Measurements from ENCODE around the gene PIAS4. TPM values are rescaled to one million over a fixed set of nuclear protein-coding genes. Genes with fewer than 3 reads are reported as not detected.

PIAS4 gene
- total RNA-seq, 2 donors from 2014 or later: 10.9 to 11.4 TPM

- Histone ChIP-seq H3K36me3 (peaks cover 61% of the 10 kb centered on the region), H3K4me1 (no peaks in the 10 kb centered on the region), H3K27ac (no peak overlapping the region), H3K9me3 (no peaks in the 10 kb centered on the region), H3K4me3 (no peak overlapping the region), H3K27me3 (no peaks in the 10 kb centered on the region)
- no peak for DNase-seq (ENCODE audit: low spot score)
- no peak for TF ChIP-seq CTCF (IDR thresholded peaks at IDR 0.05)
Observed at GRCh38 chr19:4035582-4035981, 28.0 kb downstream of the PIAS4 start.

GRCh38 chr19:4036576-4037300 lies 29.2 kb downstream of the PIAS4 start:
- H3K36me3 ChIP-seq: peaks cover 52% of the 10 kb centered on the region
- no peak overlapping the region for H3K4me3 ChIP-seq
- no peaks in the 10 kb centered on the region for H3K27me3 ChIP-seq
- TF ChIP-seq CTCF (IDR thresholded peaks at IDR 0.05): no peak
- H3K9me3 ChIP-seq: no peaks in the 10 kb centered on the region
- no peak overlapping the region for H3K27ac ChIP-seq
- no peak for DNase-seq (ENCODE audit: low spot score)
- H3K4me1 ChIP-seq: no peaks in the 10 kb centered on the region

GRCh38 chr19:4037301-4037949 lies 29.9 kb downstream of the PIAS4 start:
- peaks cover 46% of the 10 kb centered on the region for H3K36me3 ChIP-seq
- no peak for DNase-seq (ENCODE audit: low spot score)
- no peak overlapping the region for H3K27ac ChIP-seq
- H3K9me3 ChIP-seq: no peaks in the 10 kb centered on the region
- TF ChIP-seq CTCF (IDR thresholded peaks at IDR 0.05): no peak
- H3K27me3 ChIP-seq: no peaks in the 10 kb centered on the region
- no peak overlapping the region for H3K4me3 ChIP-seq
- peaks cover 0 to 4% of the 10 kb centered on the region in 2 donors for H3K4me1 ChIP-seq

- TF ChIP-seq CTCF (IDR thresholded peaks at IDR 0.05): no peak
- no peak for DNase-seq (ENCODE audit: low spot score)
- Histone ChIP-seq H3K9me3 (no peaks in the 10 kb centered on the region), H3K27me3 (no peaks in the 10 kb centered on the region), H3K4me3 (no peak overlapping the region), H3K4me1 (peaks cover 0 to 10% of the 10 kb centered on the region in 2 donors), H3K27ac (no peak overlapping the region), H3K36me3 (peaks cover 39% of the 10 kb centered on the region)
Observed at GRCh38 chr19:4038057-4038456, 30.5 kb downstream of the PIAS4 start.

GRCh38 chr19:4038661-4039423 lies 31.3 kb downstream of the PIAS4 start:
- Histone ChIP-seq H3K27me3 (no peaks in the 10 kb centered on the region), H3K9me3 (no peaks in the 10 kb centered on the region), H3K36me3 (peaks cover 31% of the 10 kb centered on the region), H3K4me1 (peaks cover 0 to 11% of the 10 kb centered on the region in 2 donors), H3K4me3 (no peak overlapping the region), H3K27ac (no peak overlapping the region)
- no peak for TF ChIP-seq CTCF (IDR thresholded peaks at IDR 0.05)
- DNase-seq (ENCODE audit: low spot score): no peak

Measured in right atrium auricular region (tissue), 2 donors.